Breast epithelium (tissue), 4 donors: ENCODE data around the gene NCK2. TPM values are rescaled to one million over a fixed set of nuclear protein-coding genes. Genes with fewer than 3 reads are reported as not detected.

Experiments
- DNase-seq, 2 donors: peaks; one replicate each; pipeline ENCODE4 v3.0.0-alpha.2; 2019; ENCODE audit warnings: low spot score in 2 of 2
- H3K27ac ChIP-seq, 2 donors: fragments of 200-600 bp; sonication (generic) in 1 of 2; one replicate each; pipeline ENCODE4 v1.5.1; 2016 to 2019; ENCODE audit warnings: mild to moderate bottlenecking in 1 of 2
- H3K27me3 ChIP-seq, 2 donors: fragments of 200-600 bp; sonication (generic) in 1 of 2; one replicate each; pipeline versions ENCODE4 v1.5.1 to v1.6.0; 2017 to 2019; ENCODE audit warnings: control low read depth in 1 of 2, mild to moderate bottlenecking in 1 of 2
- H3K36me3 ChIP-seq: fragments of 200-600 bp; one replicate; pipeline ENCODE4 v1.5.1; 2019
- H3K4me1 ChIP-seq, 2 donors: fragments of 200-600 bp; sonication (generic); one replicate each; pipeline ENCODE4 v1.5.1; 2016 to 2019; ENCODE audit warnings: control low read depth in 1 of 2
- H3K4me3 ChIP-seq, 3 donors: fragments of 200-600 bp; sonication (generic); 1 replicate in 2 of 3; 2 replicates in 1 of 3; pipeline ENCODE4 v1.5.1; 2016 to 2019; ENCODE audit warnings: mild to moderate bottlenecking in 3 of 3, moderate library complexity in 2 of 3
- H3K9me3 ChIP-seq, 2 donors: fragments of 200-600 bp; sonication (generic) in 1 of 2; one replicate each; pipeline ENCODE4 v1.5.1; 2016 to 2019; ENCODE audit warnings: control low read depth in 1 of 2
- CTCF ChIP-seq, 3 donors: fragments of 450-650 bp; IDR thresholded peaks; one replicate each; pipeline ENCODE4 v1.5.1; 2016 to 2017; ENCODE audit warnings: antibody characterized with exemption in 3 of 3, mild to moderate bottlenecking in 3 of 3, moderate library complexity in 3 of 3
- POLR2A ChIP-seq: fragments of 450-650 bp; IDR thresholded peaks from one replicate; pipeline ENCODE4 v1.6.1; 2016; ENCODE audit warnings: antibody characterized with exemption, mild to moderate bottlenecking, moderate library complexity
- POLR2AphosphoS5 ChIP-seq, 3 donors: sonication (generic); formaldehyde crosslinking; IDR thresholded peaks; one replicate each; pipeline ENCODE4 v1.6.1; 2017; ENCODE audit warnings: antibody characterized with exemption in 3 of 3
- intact Hi-C: fragments of 100-400 bp; cut with DNase I; formaldehyde crosslinking; loops from one replicate; pipeline ENCODE4 v1.15.1; 2023; ENCODE audit warnings: low total_unique reads
- total RNA-seq, 3 donors: library from RNA; depleted of rRNA; stranded (reverse); fragments of >200 nt; gene quantifications; one replicate each; pipeline ENCODE4 v1.1.0, GENCODE V29; 2016

Gene NCK2
- total RNA-seq, 3 donors from 2014 or later, result 42.0 to 54.3 (median 46.9) TPM

- Histone ChIP-seq H3K4me1 (no peaks in the 10 kb centered on the region), H3K9me3 (no peaks in the 10 kb centered on the region), H3K36me3 (no peaks in the 10 kb centered on the region), H3K27me3 (no peaks in the 10 kb centered on the region), H3K4me3 (no peak overlapping the region), H3K27ac (no peak overlapping the region)
- DNase-seq, result no peak
- TF ChIP-seq POLR2A, result no peak
- no peak for TF ChIP-seq CTCF (IDR thresholded peaks at IDR 0.05)
- no peak for TF ChIP-seq POLR2AphosphoS5 (IDR thresholded peaks at IDR 0.05)
- intact Hi-C loops, result no loop called here
Measured at GRCh38 chr2:105862843-105863242, 118.1 kb downstream of the NCK2 start.

- Histone ChIP-seq H3K4me3 (no peak overlapping the region), H3K4me1 (no peaks in the 10 kb centered on the region), H3K9me3 (no peaks in the 10 kb centered on the region), H3K27me3 (no peaks in the 10 kb centered on the region), H3K36me3 (no peaks in the 10 kb centered on the region), H3K27ac (no peak overlapping the region)
- TF ChIP-seq POLR2AphosphoS5 (IDR thresholded peaks at IDR 0.05) (no peak), CTCF (IDR thresholded peaks at IDR 0.05) (no peak), POLR2A (no peak)
- no peak for DNase-seq
- intact Hi-C loops, result no loop called here
Measured at GRCh38 chr2:105864262-105864661, 119.5 kb downstream of the NCK2 start.

- intact Hi-C loops, result no loop called here
- H3K4me1 ChIP-seq, result no peaks in the 10 kb centered on the region
- H3K27ac ChIP-seq, result peak overlapping the region in 1 of 2 donors; percentile 9
- H3K9me3 ChIP-seq, result no peaks in the 10 kb centered on the region
- TF ChIP-seq POLR2A (no peak), CTCF (IDR thresholded peaks at IDR 0.05) (no peak), POLR2AphosphoS5 (IDR thresholded peaks at IDR 0.05) (no peak)
- no peak overlapping the region for H3K4me3 ChIP-seq
- DNase-seq, result no peak
- H3K36me3 ChIP-seq, result no peaks in the 10 kb centered on the region
- no peaks in the 10 kb centered on the region for H3K27me3 ChIP-seq
Measured at GRCh38 chr2:105865222-105865913, 120.7 kb downstream of the NCK2 start.

- H3K4me1 ChIP-seq, result no peaks in the 10 kb centered on the region
- H3K27ac ChIP-seq, result no peak overlapping the region
- no peak overlapping the region for H3K4me3 ChIP-seq
- no peaks in the 10 kb centered on the region for H3K36me3 ChIP-seq
- no peaks in the 10 kb centered on the region for H3K9me3 ChIP-seq
- intact Hi-C loops, result no loop called here
- DNase-seq, result no peak
- TF ChIP-seq CTCF (IDR thresholded peaks at IDR 0.05), result no peak
- TF ChIP-seq POLR2AphosphoS5 (IDR thresholded peaks at IDR 0.05), result no peak
- TF ChIP-seq POLR2A, result no peak
- H3K27me3 ChIP-seq, result no peaks in the 10 kb centered on the region
Measured at GRCh38 chr2:105866216-105867185, 121.8 kb downstream of the NCK2 start.

- no peak for DNase-seq
- no peaks in the 10 kb centered on the region for H3K9me3 ChIP-seq
- TF ChIP-seq POLR2AphosphoS5 (IDR thresholded peaks at IDR 0.05) (no peak), POLR2A (no peak), CTCF (IDR thresholded peaks at IDR 0.05) (no peak)
- no peak overlapping the region for H3K4me3 ChIP-seq
- H3K27ac ChIP-seq, result no peak overlapping the region
- no peaks in the 10 kb centered on the region for H3K27me3 ChIP-seq
- H3K4me1 ChIP-seq, result no peaks in the 10 kb centered on the region
- H3K36me3 ChIP-seq, result no peaks in the 10 kb centered on the region
- intact Hi-C loops, result no loop called here
Measured at GRCh38 chr2:105867587-105867986, 122.9 kb downstream of the NCK2 start.
